GM12878 (cell line): ENCODE results near the gene ANKRD30A. TPM values are rescaled to one million over a fixed set of nuclear protein-coding genes. Genes with fewer than 3 reads are reported as not detected.

ENCODE experiments used
- ATAC-seq: fragments of 200-7000 bp; cut with Tn5 transposase; 3 replicates; pipeline ENCODE4 v1.9.1; 2020; ENCODE audit warnings: mild to moderate bottlenecking, moderate library complexity
- BruUV-seq: library from RNA; stranded (reverse); fragments of 400-500 nt; replicated peaks from 2 replicates; lab custom pipeline; 2021; lab: Mats Ljungman, UMichigan
- CTCF ChIA-PET: fragments of 300-600 bp; sonication (Branson Sonifier 250); formaldehyde crosslinking; extraction: SDS; loops from one replicate; lab custom pipeline; 2021; ENCODE audit warnings: inconsistent platforms; lab: Yijun Ruan, JAX
- POLR2A ChIA-PET: fragments of 350-600 bp; formaldehyde crosslinking; extraction: SDS; loops from one replicate; lab custom pipeline; 2021; ENCODE audit warnings: inconsistent platforms; lab: Charles Lee
- RAD21 ChIA-PET: fragments of 300-600 bp; sonication (Branson Sonifier 250); formaldehyde crosslinking; loops from one replicate; lab custom pipeline; 2023; ENCODE audit warnings: antibody characterized with exemption; ENCODE audit not compliant: unreplicated experiment; lab: Charles Lee
- SMC1A ChIA-PET: fragments of 300-600 bp; sonication (Branson Sonifier 250); formaldehyde crosslinking; loops from one replicate; lab custom pipeline; 2023; ENCODE audit not compliant: unreplicated experiment, uncharacterized antibody; lab: Charles Lee
- DNase-seq: peaks from one replicate; pipeline ENCODE4 v3.0.0-alpha.2; 2011; ENCODE audit warnings: low read depth, low spot score
- FAIRE-seq: peaks from 3 replicates; lab custom pipeline; 2011; peaks lifted over from hg19 to GRCh38; lab: Jason Lieb, UNC
- H2AFZ ChIP-seq: 2 replicates; pipeline ENCODE4 v1.6.0; 2011; ENCODE audit warnings: low read depth, low read length, control low read depth; ENCODE audit not compliant: control insufficient read depth
- H3K27ac ChIP-seq: 2 replicates; pipeline ENCODE4 v1.5.1; 2011; ENCODE audit warnings: control low read depth; ENCODE audit not compliant: control insufficient read depth, insufficient read depth
- H3K27me3 ChIP-seq, 2 experiments: replicated peaks in 1 of 2; 2 replicates each; pipeline versions ENCODE4 v1.6.0 to v1.6.1; 2011; ENCODE audit warnings: low read length in 1 of 2; ENCODE audit not compliant: control insufficient read depth in 2 of 2, insufficient read depth in 2 of 2
- H3K36me3 ChIP-seq, 2 experiments: 2 replicates each; pipeline ENCODE4 v1.5.1; 2011; ENCODE audit warnings: low read length in 1 of 2; ENCODE audit not compliant: control insufficient read depth in 2 of 2, insufficient read depth in 2 of 2
- H3K4me1 ChIP-seq: 2 replicates; pipeline ENCODE4 v1.6.1; 2011; ENCODE audit warnings: mild to moderate bottlenecking, low read length, moderate library complexity, mixed read lengths; ENCODE audit not compliant: control insufficient read depth, insufficient read depth
- H3K4me2 ChIP-seq: 2 replicates; pipeline ENCODE4 v1.6.0; 2011; ENCODE audit warnings: control low read depth; ENCODE audit not compliant: control insufficient read depth, insufficient read depth
- H3K4me3 ChIP-seq: fragments of 200-600 bp; sonication (generic); 2 replicates; pipeline ENCODE4 v1.5.1; 2016
- H3K79me2 ChIP-seq: 2 replicates; pipeline ENCODE4 v1.6.0; 2011; ENCODE audit warnings: low read length; ENCODE audit not compliant: control insufficient read depth, insufficient read depth
- H3K9ac ChIP-seq: 2 replicates; pipeline ENCODE4 v1.8.0; 2011; ENCODE audit warnings: low read length, control low read depth, mixed read lengths; ENCODE audit not compliant: control insufficient read depth, insufficient read depth
- H3K9me3 ChIP-seq: replicated peaks from 3 replicates; pipeline ENCODE4 v1.5.1; 2011; ENCODE audit warnings: mild to moderate bottlenecking, low read length; ENCODE audit not compliant: control insufficient read depth, insufficient read depth
- H4K20me1 ChIP-seq: 2 replicates; pipeline ENCODE4 v1.6.0; 2011; ENCODE audit not compliant: control insufficient read depth, insufficient read depth
- CEBPB ChIP-seq, 2 experiments: fragments of 150-350 bp in 1 of 2; IDR thresholded peaks; 2 replicates each; pipeline ENCODE4 v1.6.1; 2012 to 2014; ENCODE audit warnings: low read depth in 2 of 2, low read length in 2 of 2, borderline replicate concordance in 1 of 2, inconsistent platforms in 1 of 2
- FOXK2 ChIP-seq: fragments of 450-650 bp; IDR thresholded peaks from 2 replicates; pipeline ENCODE4 v1.6.1; 2017; ENCODE audit warnings: mild to moderate bottlenecking, moderate library complexity
- GABPA ChIP-seq: IDR thresholded peaks from 2 replicates; pipeline ENCODE4 v1.6.1; 2014; ENCODE audit warnings: antibody characterized with exemption, low read depth, mild to moderate bottlenecking, inconsistent platforms
- HDAC2 ChIP-seq: fragments of 200-600 bp; sonication (generic); IDR thresholded peaks from 2 replicates; pipeline ENCODE4 v1.6.1; 2017
- IKZF1 ChIP-seq: fragments of 450-650 bp; conservative IDR thresholded peaks from 2 replicates; pipeline ENCODE4 v1.6.1; 2017; ENCODE audit warnings: antibody characterized with exemption, mild to moderate bottlenecking
- MYB ChIP-seq: fragments of 150-350 bp; IDR thresholded peaks from 2 replicates; pipeline ENCODE4 v1.6.1; 2014; ENCODE audit warnings: mild to moderate bottlenecking, low read depth, low read length, borderline replicate concordance
- NBN ChIP-seq: fragments of 450-650 bp; IDR thresholded peaks from 2 replicates; pipeline ENCODE4 v1.6.1; 2016
- NR2C2 ChIP-seq: IDR thresholded peaks from 2 replicates; pipeline ENCODE4 v1.6.1; 2011; ENCODE audit warnings: borderline replicate concordance, low read depth; ENCODE audit not compliant: control insufficient read depth, insufficient read length
- PAX5 ChIP-seq: IDR thresholded peaks from 2 replicates; pipeline ENCODE4 v1.6.1; 2011; ENCODE audit warnings: low read depth, low read length, borderline replicate concordance
- SREBF1 ChIP-seq: IDR thresholded peaks from 2 replicates; pipeline ENCODE4 v1.6.1; 2012; ENCODE audit warnings: mild to moderate bottlenecking, low read length
- SREBF2 ChIP-seq: IDR thresholded peaks from 2 replicates; pipeline ENCODE4 v1.6.1; 2012; ENCODE audit warnings: mild to moderate bottlenecking, low read length
- USF1 ChIP-seq: IDR thresholded peaks from 2 replicates; pipeline ENCODE4 v1.6.1; 2011; ENCODE audit warnings: borderline replicate concordance, low read depth, mild to moderate bottlenecking, moderate library complexity, mixed read lengths, low read length; ENCODE audit not compliant: insufficient read depth; ENCODE audit errors: extremely low read length
- ZBTB33 ChIP-seq: fragments of 450-650 bp; IDR thresholded peaks from 2 replicates; pipeline ENCODE4 v1.6.1; 2017; ENCODE audit warnings: mild to moderate bottlenecking
- WGBS: methylation state at CpG from one replicate; pipeline ENCODE4 v1.1.6; 2016; ENCODE audit warnings: low lambda C conversion rate; ENCODE audit not compliant: insufficient replicate concordance, insufficient coverage; ENCODE audit errors: missing lambda C conversion rate; 5-methylcytosine and 5-hydroxymethylcytosine counted together
- in situ Hi-C: fragments of 300-500 bp; cut with MboI; formaldehyde crosslinking; loops from 9 replicates; pipeline ENCODE4 v1.14.3; 2018; ENCODE audit warnings: mixed read lengths
- intact Hi-C: fragments of 100-400 bp; cut with micrococcal nuclease; formaldehyde crosslinking; loops from one replicate; pipeline ENCODE4 v1.14.2; 2022; ENCODE audit not compliant: unreplicated experiment
- polyA plus RNA-seq, 11 experiments: library from polyadenylated mRNA; depleted of rRNA in 4 of 11; unstranded in 6 of 11; stranded (reverse) in 5 of 11; fragments of >200 nt; fragmentation: Nextera tagmentation in 4 of 11; fragmentation: Illumina TruSeq in 1 of 11; extraction: Ambion mirVana in 4 of 11; extraction: Trizol in 1 of 11; gene quantifications; 1 replicate in 1 of 11; 2 replicates in 10 of 11; pipeline versions ENCODE4 v1.2.1 to v1.2.3, GENCODE V29; 2011 to 2016; ENCODE audit warnings: inconsistent platforms in 2 of 11, missing spikeins in 2 of 11, low read depth in 1 of 11
- total RNA-seq, 4 experiments: library from RNA; depleted of rRNA in 3 of 4; stranded (reverse); fragments of >200 nt in 3 of 4; fragmentation: Illumina TruSeq in 1 of 4; extraction: Trizol in 1 of 4; gene quantifications; 2 replicates each; pipeline versions ENCODE4 v1.2.1 to v1.2.3, GENCODE V29; 2013 to 2021
- TF ChIP-seq, protein P1 (sequence below): fragments of 450-650 bp; formaldehyde crosslinking; IDR thresholded peaks from 2 replicates; pipeline ENCODE4 v1.5.0; 2022; ENCODE audit warnings: mild to moderate bottlenecking, missing genetic modification characterization
- TF ChIP-seq, protein P2 (sequence below): fragments of 450-650 bp; IDR thresholded peaks from 2 replicates; pipeline ENCODE4 v1.6.1; 2017; ENCODE audit warnings: mild to moderate bottlenecking, moderate library complexity

Gene ANKRD30A
- total and polyA plus RNA-seq, 10 of the 15 experiments (the other 5 are each of a cell fraction or from before 2014, with no cell fraction given) = 0.22 to 3.4 (median 0.74) TPM

- ChIA-PET RAD21 (no interaction called here), CTCF (interaction anchor here (0.9 kb wide), 1 partner anchor 595 kb away, joined by 3 read pairs; no protein-coding TSS in a partner anchor), SMC1A (interaction anchor here (1.5 to 1.6 kb wide), 2 partner anchors 8 to 9 kb away, joined by 3 to 4 read pairs; no protein-coding TSS in a partner anchor), POLR2A (no interaction called here)
- intact Hi-C loops = no loop called here
- WGBS = 6% methylated on average over 1 of the region's 1 CpG
- DNase-seq = no peak
- ATAC-seq = no peak
- no peaks in the 10 kb centered on the region for H3K4me1 ChIP-seq
- no peak overlapping the region for H3K4me3 ChIP-seq
- no peaks in the 10 kb centered on the region for H3K36me3 ChIP-seq
- H3K27me3 ChIP-seq = no peaks in the 10 kb centered on the region
- BruUV-seq = no TSS peak
- H2AFZ ChIP-seq = no peak overlapping the region
- no peak for FAIRE-seq
- H4K20me1 ChIP-seq = no peaks in the 10 kb centered on the region
- no peaks in the 10 kb centered on the region; the same call in 2 of the 3 replicates for H3K9me3 ChIP-seq
- in situ Hi-C loops = no loop called here
- H3K27ac ChIP-seq = no peak overlapping the region
- H3K9ac ChIP-seq = no peak overlapping the region
- no peaks in the 10 kb centered on the region for H3K79me2 ChIP-seq
- TF ChIP-seq FOXK2 = no peak
- TF ChIP-seq HDAC2 = no peak
- no peak for TF ChIP-seq SREBF1
- no peak for TF ChIP-seq MYB
- TF ChIP-seq ZBTB33 = no peak
- TF ChIP-seq CEBPB (IDR thresholded peaks at IDR 0.05; ENCODE audit: borderline replicate concordance in 1 of 2, low read depth in 2 of 2, low read length in 2 of 2) = no peak
- TF ChIP-seq IKZF1 = no peak
- TF ChIP-seq, protein P1, sequence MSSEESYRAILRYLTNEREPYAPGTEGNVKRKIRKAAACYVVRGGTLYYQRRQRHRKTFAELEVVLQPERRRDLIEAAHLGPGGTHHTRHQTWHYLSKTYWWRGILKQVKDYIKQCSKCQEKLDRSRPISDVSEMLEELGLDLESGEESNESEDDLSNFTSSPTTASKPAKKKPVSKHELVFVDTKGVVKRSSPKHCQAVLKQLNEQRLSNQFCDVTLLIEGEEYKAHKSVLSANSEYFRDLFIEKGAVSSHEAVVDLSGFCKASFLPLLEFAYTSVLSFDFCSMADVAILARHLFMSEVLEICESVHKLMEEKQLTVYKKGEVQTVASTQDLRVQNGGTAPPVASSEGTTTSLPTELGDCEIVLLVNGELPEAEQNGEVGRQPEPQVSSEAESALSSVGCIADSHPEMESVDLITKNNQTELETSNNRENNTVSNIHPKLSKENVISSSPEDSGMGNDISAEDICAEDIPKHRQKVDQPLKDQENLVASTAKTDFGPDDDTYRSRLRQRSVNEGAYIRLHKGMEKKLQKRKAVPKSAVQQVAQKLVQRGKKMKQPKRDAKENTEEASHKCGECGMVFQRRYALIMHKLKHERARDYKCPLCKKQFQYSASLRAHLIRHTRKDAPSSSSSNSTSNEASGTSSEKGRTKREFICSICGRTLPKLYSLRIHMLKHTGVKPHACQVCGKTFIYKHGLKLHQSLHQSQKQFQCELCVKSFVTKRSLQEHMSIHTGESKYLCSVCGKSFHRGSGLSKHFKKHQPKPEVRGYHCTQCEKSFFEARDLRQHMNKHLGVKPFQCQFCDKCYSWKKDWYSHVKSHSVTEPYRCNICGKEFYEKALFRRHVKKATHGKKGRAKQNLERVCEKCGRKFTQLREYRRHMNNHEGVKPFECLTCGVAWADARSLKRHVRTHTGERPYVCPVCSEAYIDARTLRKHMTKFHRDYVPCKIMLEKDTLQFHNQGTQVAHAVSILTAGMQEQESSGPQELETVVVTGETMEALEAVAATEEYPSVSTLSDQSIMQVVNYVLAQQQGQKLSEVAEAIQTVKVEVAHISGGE (CRISPR knock-in tag) = no peak
- no peak for TF ChIP-seq NR2C2
- TF ChIP-seq USF1 = no peak
- no peak for TF ChIP-seq PAX5
- TF ChIP-seq GABPA = no peak
- no peak for TF ChIP-seq NBN
- TF ChIP-seq, protein P2, sequence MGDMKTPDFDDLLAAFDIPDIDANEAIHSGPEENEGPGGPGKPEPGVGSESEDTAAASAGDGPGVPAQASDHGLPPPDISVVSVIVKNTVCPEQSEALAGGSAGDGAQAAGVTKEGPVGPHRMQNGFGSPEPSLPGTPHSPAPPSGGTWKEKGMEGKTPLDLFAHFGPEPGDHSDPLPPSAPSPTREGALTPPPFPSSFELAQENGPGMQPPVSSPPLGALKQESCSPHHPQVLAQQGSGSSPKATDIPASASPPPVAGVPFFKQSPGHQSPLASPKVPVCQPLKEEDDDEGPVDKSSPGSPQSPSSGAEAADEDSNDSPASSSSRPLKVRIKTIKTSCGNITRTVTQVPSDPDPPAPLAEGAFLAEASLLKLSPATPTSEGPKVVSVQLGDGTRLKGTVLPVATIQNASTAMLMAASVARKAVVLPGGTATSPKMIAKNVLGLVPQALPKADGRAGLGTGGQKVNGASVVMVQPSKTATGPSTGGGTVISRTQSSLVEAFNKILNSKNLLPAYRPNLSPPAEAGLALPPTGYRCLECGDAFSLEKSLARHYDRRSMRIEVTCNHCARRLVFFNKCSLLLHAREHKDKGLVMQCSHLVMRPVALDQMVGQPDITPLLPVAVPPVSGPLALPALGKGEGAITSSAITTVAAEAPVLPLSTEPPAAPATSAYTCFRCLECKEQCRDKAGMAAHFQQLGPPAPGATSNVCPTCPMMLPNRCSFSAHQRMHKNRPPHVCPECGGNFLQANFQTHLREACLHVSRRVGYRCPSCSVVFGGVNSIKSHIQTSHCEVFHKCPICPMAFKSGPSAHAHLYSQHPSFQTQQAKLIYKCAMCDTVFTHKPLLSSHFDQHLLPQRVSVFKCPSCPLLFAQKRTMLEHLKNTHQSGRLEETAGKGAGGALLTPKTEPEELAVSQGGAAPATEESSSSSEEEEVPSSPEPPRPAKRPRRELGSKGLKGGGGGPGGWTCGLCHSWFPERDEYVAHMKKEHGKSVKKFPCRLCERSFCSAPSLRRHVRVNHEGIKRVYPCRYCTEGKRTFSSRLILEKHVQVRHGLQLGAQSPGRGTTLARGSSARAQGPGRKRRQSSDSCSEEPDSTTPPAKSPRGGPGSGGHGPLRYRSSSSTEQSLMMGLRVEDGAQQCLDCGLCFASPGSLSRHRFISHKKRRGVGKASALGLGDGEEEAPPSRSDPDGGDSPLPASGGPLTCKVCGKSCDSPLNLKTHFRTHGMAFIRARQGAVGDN = no peak
- no peak for TF ChIP-seq SREBF2
- H3K4me2 ChIP-seq = no peak overlapping the region
Measured at GRCh38 chr10:37109000-37109399, 16.4 kb upstream of the ANKRD30A start.
